DOHH2 (cell line): Measurements from ENCODE around the gene CALML3.

Experiments
- H3F3A ChIP-seq: fragments of 200-600 bp; sonication (generic), shearing (Covaris generic); 2 replicates; pipeline ENCODE4 v1.6.0; 2016; ENCODE audit warnings: antibody characterized with exemption, mild to moderate bottlenecking; ENCODE audit not compliant: control insufficient read depth, insufficient read depth
- H3K27ac ChIP-seq: fragments of 200-600 bp; sonication (generic); 2 replicates; pipeline ENCODE4 v1.5.1; 2014; ENCODE audit warnings: low read depth, mild to moderate bottlenecking, low read length, moderate library complexity
- H3K27me3 ChIP-seq: fragments of 200-600 bp; sonication (generic); 2 replicates; pipeline ENCODE4 v1.6.1; 2014; ENCODE audit warnings: mild to moderate bottlenecking, low read length, mixed read lengths; ENCODE audit not compliant: control insufficient read depth
- H3K36me3 ChIP-seq: fragments of 200-600 bp; sonication (generic); 2 replicates; pipeline ENCODE4 v1.6.1; 2014; ENCODE audit warnings: mild to moderate bottlenecking, low read length, moderate library complexity, mixed read lengths; ENCODE audit not compliant: control insufficient read depth
- H3K4me1 ChIP-seq: fragments of 200-600 bp; sonication (generic); 2 replicates; pipeline ENCODE4 v1.6.1; 2014; ENCODE audit warnings: mild to moderate bottlenecking, low read length, mixed read lengths; ENCODE audit not compliant: control insufficient read depth
- H3K4me2 ChIP-seq: fragments of 200-600 bp; sonication (generic); 2 replicates; pipeline ENCODE4 v1.6.0; 2014; ENCODE audit warnings: mild to moderate bottlenecking, low read length, moderate library complexity
- H3K4me3 ChIP-seq: fragments of 200-600 bp; sonication (generic); 2 replicates; pipeline ENCODE4 v1.5.1; 2014; ENCODE audit warnings: mild to moderate bottlenecking, low read length, mixed read lengths
- H3K79me2 ChIP-seq: fragments of 200-600 bp; sonication (generic); 2 replicates; pipeline ENCODE4 v1.6.1; 2014; ENCODE audit warnings: mild to moderate bottlenecking, low read length, mixed read lengths; ENCODE audit not compliant: control insufficient read depth
- H3K9me2 ChIP-seq: fragments of 200-600 bp; sonication (generic); replicated peaks from 2 replicates; pipeline ENCODE4 v1.6.1; 2014; ENCODE audit warnings: mild to moderate bottlenecking, low read length, mixed read lengths; ENCODE audit not compliant: control insufficient read depth
- H3K9me3 ChIP-seq: fragments of 200-600 bp; sonication (generic); 2 replicates; pipeline ENCODE4 v1.6.1; 2014; ENCODE audit warnings: antibody characterized with exemption, low read length, mixed read lengths; ENCODE audit not compliant: control insufficient read depth, insufficient read depth
- H4K20me1 ChIP-seq: fragments of 200-600 bp; sonication (generic); 2 replicates; pipeline ENCODE4 v1.6.0; 2014; ENCODE audit warnings: low read depth, mild to moderate bottlenecking, antibody characterized with exemption, low read length, moderate library complexity; ENCODE audit not compliant: control insufficient read depth, insufficient read depth
- CTCF ChIP-seq: fragments of 200-600 bp; sonication (generic); IDR thresholded peaks from one replicate; pipeline ENCODE4 v1.5.1; 2014; ENCODE audit warnings: antibody characterized with exemption, mild to moderate bottlenecking, low read depth, low read length; ENCODE audit not compliant: poor library complexity, severe bottlenecking
- EZH2phosphoT487 ChIP-seq: fragments of 200-600 bp; sonication (generic); IDR thresholded peaks from 2 replicates; pipeline ENCODE4 v1.6.1; 2017; ENCODE audit warnings: borderline replicate concordance, mild to moderate bottlenecking, antibody characterized with exemption, low read length, moderate library complexity, mixed read lengths

The CALML3 gene

GRCh38 chr10:5545778-5546710 is 21.3 kb downstream of the CALML3 start:
- Histone ChIP-seq H3K27me3 (peaks cover 5% of the 10 kb centered on the region; the same call in 1 of the 2 replicates), H4K20me1 (no peaks in the 10 kb centered on the region), H3K79me2 (no peaks in the 10 kb centered on the region), H3K4me2 (no peak overlapping the region), H3K4me1 (no peaks in the 10 kb centered on the region), H3K36me3 (no peaks in the 10 kb centered on the region), H3K9me3 (peaks cover 4% of the 10 kb centered on the region; the same call in 1 of the 2 replicates), H3F3A (no peaks in the 10 kb centered on the region), H3K27ac (no peak overlapping the region), H3K4me3 (no peak overlapping the region), H3K9me2 (no peaks in the 10 kb centered on the region)
- TF ChIP-seq CTCF (no peak), EZH2phosphoT487 (no peak)

GRCh38 chr10:5546891-5547680 is 22.3 kb downstream of the CALML3 start:
- no peaks in the 10 kb centered on the region for H3K4me1 ChIP-seq
- no peak overlapping the region for H3K4me2 ChIP-seq
- no peaks in the 10 kb centered on the region for H3K9me2 ChIP-seq
- 0 out of 2 replicates have a peak, but pooled peaks cover 4% of the 10 kb centered on the region for H3K9me3 ChIP-seq
- no peak overlapping the region for H3K27ac ChIP-seq
- H4K20me1 ChIP-seq = no peaks in the 10 kb centered on the region
- H3K79me2 ChIP-seq = no peaks in the 10 kb centered on the region
- H3F3A ChIP-seq = no peaks in the 10 kb centered on the region
- peaks cover 5% of the 10 kb centered on the region; the same call in 1 of the 2 replicates for H3K27me3 ChIP-seq
- TF ChIP-seq CTCF (no peak), EZH2phosphoT487 (no peak)
- H3K4me3 ChIP-seq = no peak overlapping the region
- H3K36me3 ChIP-seq = no peaks in the 10 kb centered on the region

- TF ChIP-seq CTCF (no peak), EZH2phosphoT487 (no peak)
- Histone ChIP-seq H3K4me1 (no peaks in the 10 kb centered on the region), H3K9me2 (no peaks in the 10 kb centered on the region), H3K27me3 (peaks cover 5% of the 10 kb centered on the region; the same call in 1 of the 2 replicates), H4K20me1 (no peaks in the 10 kb centered on the region), H3K4me2 (no peak overlapping the region), H3K9me3 (0 out of 2 replicates have a peak, but pooled peaks cover 1% of the 10 kb centered on the region), H3K27ac (no peak overlapping the region), H3K79me2 (no peaks in the 10 kb centered on the region), H3F3A (no peaks in the 10 kb centered on the region), H3K36me3 (no peaks in the 10 kb centered on the region), H3K4me3 (no peak overlapping the region)
Observed at GRCh38 chr10:5547681-5547930, 22.8 kb downstream of the CALML3 start.
